ENCODE measurements around the gene ALB. TPM values are rescaled to one million over a fixed set of nuclear protein-coding genes. Genes with fewer than 3 reads are reported as not detected.

ALB gene
- total RNA-seq, 1 donor = not detected

- H3K4me3 ChIP-seq (ENCODE audit: low read depth, low read length) = no peak overlapping the region
- no peak for DNase-seq (ENCODE audit: low read depth)
- TF ChIP-seq, protein P1, sequence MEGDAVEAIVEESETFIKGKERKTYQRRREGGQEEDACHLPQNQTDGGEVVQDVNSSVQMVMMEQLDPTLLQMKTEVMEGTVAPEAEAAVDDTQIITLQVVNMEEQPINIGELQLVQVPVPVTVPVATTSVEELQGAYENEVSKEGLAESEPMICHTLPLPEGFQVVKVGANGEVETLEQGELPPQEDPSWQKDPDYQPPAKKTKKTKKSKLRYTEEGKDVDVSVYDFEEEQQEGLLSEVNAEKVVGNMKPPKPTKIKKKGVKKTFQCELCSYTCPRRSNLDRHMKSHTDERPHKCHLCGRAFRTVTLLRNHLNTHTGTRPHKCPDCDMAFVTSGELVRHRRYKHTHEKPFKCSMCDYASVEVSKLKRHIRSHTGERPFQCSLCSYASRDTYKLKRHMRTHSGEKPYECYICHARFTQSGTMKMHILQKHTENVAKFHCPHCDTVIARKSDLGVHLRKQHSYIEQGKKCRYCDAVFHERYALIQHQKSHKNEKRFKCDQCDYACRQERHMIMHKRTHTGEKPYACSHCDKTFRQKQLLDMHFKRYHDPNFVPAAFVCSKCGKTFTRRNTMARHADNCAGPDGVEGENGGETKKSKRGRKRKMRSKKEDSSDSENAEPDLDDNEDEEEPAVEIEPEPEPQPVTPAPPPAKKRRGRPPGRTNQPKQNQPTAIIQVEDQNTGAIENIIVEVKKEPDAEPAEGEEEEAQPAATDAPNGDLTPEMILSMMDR (IDR thresholded peaks at IDR 0.05; ENCODE audit: insufficient read depth, low read depth, low read length) = no peak
Measured at GRCh38 chr4:73407227-73407673, 3.2 kb downstream of the ALB start.

- TF ChIP-seq, protein P1 (IDR thresholded peaks at IDR 0.05; ENCODE audit: insufficient read depth, low read depth, low read length) = no peak
- no peak for DNase-seq (ENCODE audit: low read depth)
- H3K4me3 ChIP-seq (ENCODE audit: low read depth, low read length) = no peak overlapping the region
Measured at GRCh38 chr4:73408181-73408867, 4.2 kb downstream of the ALB start.

DNA sequence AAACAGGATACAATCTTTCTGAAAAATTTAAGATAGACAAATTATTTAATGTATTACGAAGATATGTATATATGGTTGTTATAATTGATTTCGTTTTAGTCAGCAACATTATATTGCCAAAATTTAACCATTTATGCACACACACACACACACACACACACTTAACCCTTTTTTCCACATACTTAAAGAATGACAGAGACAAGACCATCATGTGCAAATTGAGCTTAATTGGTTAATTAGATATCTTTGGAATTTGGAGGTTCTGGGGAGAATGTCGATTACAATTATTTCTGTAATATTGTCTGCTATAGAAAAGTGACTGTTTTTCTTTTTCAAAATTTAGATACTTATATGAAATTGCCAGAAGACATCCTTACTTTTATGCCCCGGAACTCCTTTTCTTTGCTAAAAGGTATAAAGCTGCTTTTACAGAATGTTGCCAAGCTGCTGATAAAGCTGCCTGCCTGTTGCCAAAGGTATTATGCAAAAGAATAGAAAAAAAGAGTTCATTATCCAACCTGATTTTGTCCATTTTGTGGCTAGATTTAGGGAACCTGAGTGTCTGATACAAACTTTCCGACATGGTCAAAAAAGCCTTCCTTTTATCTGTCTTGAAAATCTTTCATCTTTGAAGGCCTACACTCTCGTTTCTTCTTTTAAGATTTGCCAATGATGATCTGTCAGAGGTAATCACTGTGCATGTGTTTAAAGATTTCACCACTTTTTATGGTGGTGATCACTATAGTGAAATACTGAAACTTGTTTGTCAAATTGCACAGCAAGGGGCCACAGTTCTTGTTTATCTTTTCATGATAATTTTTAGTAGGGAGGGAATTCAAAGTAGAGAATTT is 5.2 kb downstream of the ALB start:
- no peak overlapping the region for H3K4me3 ChIP-seq (ENCODE audit: low read depth, low read length)
- no peak for DNase-seq (ENCODE audit: low read depth)
- TF ChIP-seq, protein P1 (IDR thresholded peaks at IDR 0.05; ENCODE audit: insufficient read depth, low read depth, low read length) = no peak

DNA sequence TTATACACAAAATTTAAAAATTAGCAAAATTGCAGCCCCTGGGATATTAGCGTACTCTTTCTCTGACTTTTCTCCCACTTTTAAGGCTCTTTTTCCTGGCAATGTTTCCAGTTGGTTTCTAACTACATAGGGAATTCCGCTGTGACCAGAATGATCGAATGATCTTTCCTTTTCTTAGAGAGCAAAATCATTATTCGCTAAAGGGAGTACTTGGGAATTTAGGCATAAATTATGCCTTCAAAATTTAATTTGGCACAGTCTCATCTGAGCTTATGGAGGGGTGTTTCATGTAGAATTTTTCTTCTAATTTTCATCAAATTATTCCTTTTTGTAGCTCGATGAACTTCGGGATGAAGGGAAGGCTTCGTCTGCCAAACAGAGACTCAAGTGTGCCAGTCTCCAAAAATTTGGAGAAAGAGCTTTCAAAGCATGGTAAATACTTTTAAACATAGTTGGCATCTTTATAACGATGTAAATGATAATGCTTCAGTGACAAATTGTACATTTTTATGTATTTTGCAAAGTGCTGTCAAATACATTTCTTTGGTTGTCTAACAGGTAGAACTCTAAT is 6.0 kb downstream of the ALB start:
- H3K4me3 ChIP-seq (ENCODE audit: low read depth, low read length) = no peak overlapping the region
- no peak for DNase-seq (ENCODE audit: low read depth)
- TF ChIP-seq, protein P1 (IDR thresholded peaks at IDR 0.05; ENCODE audit: insufficient read depth, low read depth, low read length) = no peak

DNA sequence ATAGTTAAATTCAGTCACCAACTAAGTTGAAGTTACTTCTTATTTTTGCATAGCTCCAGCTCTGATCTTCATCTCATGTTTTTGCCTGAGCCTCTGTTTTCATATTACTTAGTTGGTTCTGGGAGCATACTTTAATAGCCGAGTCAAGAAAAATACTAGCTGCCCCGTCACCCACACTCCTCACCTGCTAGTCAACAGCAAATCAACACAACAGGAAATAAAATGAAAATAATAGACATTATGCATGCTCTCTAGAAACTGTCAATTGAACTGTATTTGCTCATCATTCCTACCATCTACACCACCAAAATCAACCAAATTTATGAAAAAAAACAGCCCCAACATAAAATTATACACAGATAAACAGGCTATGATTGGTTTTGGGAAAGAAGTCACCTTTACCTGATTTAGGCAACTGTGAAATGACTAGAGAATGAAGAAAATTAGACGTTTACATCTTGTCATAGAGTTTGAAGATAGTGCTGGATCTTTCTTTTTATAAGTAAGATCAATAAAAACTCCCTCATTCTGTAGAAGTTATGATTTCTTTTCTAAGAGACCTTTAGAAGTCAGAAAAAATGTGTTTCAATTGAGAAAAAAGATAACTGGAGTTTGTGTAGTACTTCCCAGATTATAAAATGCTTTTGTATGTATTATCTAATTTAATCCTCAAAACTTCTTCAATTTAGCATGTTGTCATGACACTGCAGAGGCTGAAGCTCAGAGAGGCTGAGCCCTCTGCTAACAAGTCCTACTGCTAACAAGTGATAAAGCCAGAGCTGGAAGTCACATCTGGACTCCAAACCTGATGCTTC is 7.0 kb downstream of the ALB start:
- TF ChIP-seq, protein P1 (IDR thresholded peaks at IDR 0.05; ENCODE audit: insufficient read depth, low read depth, low read length) = no peak
- no peak for DNase-seq (ENCODE audit: low read depth)

DNA sequence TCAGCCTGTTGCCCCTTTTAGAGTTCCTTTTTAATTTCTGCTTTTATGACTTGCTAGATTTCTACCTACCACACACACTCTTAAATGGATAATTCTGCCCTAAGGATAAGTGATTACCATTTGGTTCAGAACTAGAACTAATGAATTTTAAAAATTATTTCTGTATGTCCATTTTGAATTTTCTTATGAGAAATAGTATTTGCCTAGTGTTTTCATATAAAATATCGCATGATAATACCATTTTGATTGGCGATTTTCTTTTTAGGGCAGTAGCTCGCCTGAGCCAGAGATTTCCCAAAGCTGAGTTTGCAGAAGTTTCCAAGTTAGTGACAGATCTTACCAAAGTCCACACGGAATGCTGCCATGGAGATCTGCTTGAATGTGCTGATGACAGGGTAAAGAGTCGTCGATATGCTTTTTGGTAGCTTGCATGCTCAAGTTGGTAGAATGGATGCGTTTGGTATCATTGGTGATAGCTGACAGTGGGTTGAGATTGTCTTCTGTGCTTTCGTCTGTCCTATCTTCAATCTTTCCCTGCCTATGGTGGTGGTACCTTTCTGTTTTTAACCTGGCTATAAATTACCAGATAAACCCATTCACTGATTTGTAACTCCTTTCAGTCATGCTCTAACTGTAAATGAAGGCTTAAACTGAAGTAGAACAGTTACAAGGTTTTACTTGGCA is 7.8 kb downstream of the ALB start:
- H3K4me3 ChIP-seq (ENCODE audit: low read depth, low read length) = no peak overlapping the region
- TF ChIP-seq, protein P1 (IDR thresholded peaks at IDR 0.05; ENCODE audit: insufficient read depth, low read depth, low read length) = no peak

More for the DNA sequence above, 7.0 kb downstream of the ALB start:
- H3K4me3 ChIP-seq (ENCODE audit: low read depth, low read length) = no peak overlapping the region

More for the DNA sequence above, 7.8 kb downstream of the ALB start:
- DNase-seq (ENCODE audit: low read depth) = no peak
